ENCODE data around the gene TWIST2. TPM values are rescaled to one million over a fixed set of nuclear protein-coding genes. Genes with fewer than 3 reads are reported as not detected.
A peak's percentile ranks its signal among the peaks of the same experiment; 100 is the strongest.

The TWIST2 gene
- total RNA-seq, 1 donor from 2014 or later = 12.9 TPM

- DNase-seq (ENCODE audit: low spot score) = no peak
These were observed 9.0 kb upstream of the TWIST2 start for GRCh38 chr2:238838786-238839327.

GRCh38 chr2:238839428-238839827 lies 8.5 kb upstream of the TWIST2 start:
- DNase-seq (ENCODE audit: low spot score) = no peak

GRCh38 chr2:238841542-238842164 lies 6.2 kb upstream of the TWIST2 start:
- no peak for DNase-seq (ENCODE audit: low spot score)

- DNase-seq (ENCODE audit: low spot score) = no peak
These were observed 4.4 kb upstream of the TWIST2 start for GRCh38 chr2:238843476-238843875.

- peak; percentile 34 for DNase-seq (ENCODE audit: low spot score)
These were observed 2.1 kb upstream of the TWIST2 start for GRCh38 chr2:238845583-238846377.

- peak; percentile 41 for DNase-seq (ENCODE audit: low spot score)
These were observed 1.6 kb upstream of the TWIST2 start for GRCh38 chr2:238846378-238846627.

GRCh38 chr2:238846628-238847418 lies 1.1 kb upstream of the TWIST2 start:
- no peak for DNase-seq (ENCODE audit: low spot score)

- no peak for DNase-seq (ENCODE audit: low spot score)
These were observed 475 bp upstream of the TWIST2 start for GRCh38 chr2:238847419-238847801.

- DNase-seq (ENCODE audit: low spot score) = no peak
These were observed 748 bp downstream of the TWIST2 start for GRCh38 chr2:238848691-238848975.

- peak; percentile 42 for DNase-seq (ENCODE audit: low spot score)
These were observed 1.3 kb downstream of the TWIST2 start for GRCh38 chr2:238848976-238849853.

- no peak for DNase-seq (ENCODE audit: low spot score)
These were observed 2.2 kb downstream of the TWIST2 start for GRCh38 chr2:238850091-238850490.

- DNase-seq (ENCODE audit: low spot score) = no peak
These were observed 3.1 kb downstream of the TWIST2 start for GRCh38 chr2:238851026-238851425.

- no peak for DNase-seq (ENCODE audit: low spot score)
These were observed 3.9 kb downstream of the TWIST2 start for GRCh38 chr2:238851761-238852160.

- no peak for DNase-seq (ENCODE audit: low spot score)
These were observed 4.5 kb downstream of the TWIST2 start for GRCh38 chr2:238852206-238852869.

GRCh38 chr2:238853218-238853617 lies 5.3 kb downstream of the TWIST2 start:
- no peak for DNase-seq (ENCODE audit: low spot score)

GRCh38 chr2:238853721-238854120 lies 5.8 kb downstream of the TWIST2 start:
- peak; percentile 20 for DNase-seq (ENCODE audit: low spot score)

GRCh38 chr2:238854246-238854645 lies 6.4 kb downstream of the TWIST2 start:
- DNase-seq (ENCODE audit: low spot score) = peak; percentile 18

GRCh38 chr2:238854699-238855229 lies 6.9 kb downstream of the TWIST2 start:
- peak; percentile 39 for DNase-seq (ENCODE audit: low spot score)

GRCh38 chr2:238855299-238855698 lies 7.4 kb downstream of the TWIST2 start:
- no peak for DNase-seq (ENCODE audit: low spot score)

- no peak for DNase-seq (ENCODE audit: low spot score)
These were observed 8.2 kb downstream of the TWIST2 start for GRCh38 chr2:238855891-238856580.
